Ovary (tissue), 9 donors: ENCODE data around the gene DIDO1. TPM values are rescaled to one million over a fixed set of nuclear protein-coding genes. Genes with fewer than 3 reads are reported as not detected.

ENCODE experiments used
- DNase-seq, 5 donors: peaks; one replicate each; pipeline ENCODE4 v3.0.0-alpha.2; 2019 to 2020
- H3K27ac ChIP-seq, 2 donors: fragments of 200-600 bp; one replicate each; pipeline versions ENCODE4 v1.5.1 to v1.8.0; 2019 to 2022
- H3K27me3 ChIP-seq: fragments of 200-600 bp; one replicate; pipeline ENCODE4 v1.8.0; 2022
- H3K36me3 ChIP-seq: fragments of 200-600 bp; sonication (generic); one replicate; pipeline ENCODE4 v1.5.1; 2019
- H3K4me1 ChIP-seq: one replicate; pipeline ENCODE4 v1.8.1; 2013; ENCODE audit warnings: mild to moderate bottlenecking, moderate library complexity; ENCODE audit not compliant: insufficient read depth
- H3K4me3 ChIP-seq: fragments of 200-600 bp; sonication (generic); one replicate; pipeline ENCODE4 v1.5.1; 2017
- H3K9me3 ChIP-seq, 2 donors: fragments of 200-600 bp in 1 of 2; sonication (generic) in 1 of 2; one replicate each; pipeline versions ENCODE4 v1.5.1 to v1.8.1; 2013 to 2019; ENCODE audit warnings: mild to moderate bottlenecking in 1 of 2, moderate library complexity in 1 of 2
- CTCF ChIP-seq, 3 donors: fragments of 450-650 bp in 2 of 3; fragments of 200-600 bp in 1 of 3; IDR thresholded peaks; one replicate each; pipeline versions ENCODE4 v1.5.1 to v1.8.0; 2016 to 2022; ENCODE audit warnings: antibody characterized with exemption in 3 of 3, mild to moderate bottlenecking in 1 of 3
- EP300 ChIP-seq: sonication (generic); formaldehyde crosslinking; IDR thresholded peaks from one replicate; pipeline ENCODE4 v1.6.1; 2017; ENCODE audit warnings: antibody characterized with exemption
- POLR2A ChIP-seq: fragments of 450-650 bp; IDR thresholded peaks from one replicate; pipeline ENCODE4 v1.6.1; 2017; ENCODE audit warnings: antibody characterized with exemption, mild to moderate bottlenecking, moderate library complexity
- WGBS, 3 donors: extraction: QIAGEN DNeasy Blood & Tissue Kit in 1 of 3; methylation state at CpG; one replicate each; pipeline versions ENCODE4 v1.1.5 to v1.1.7; 2013 to 2017; 5-methylcytosine and 5-hydroxymethylcytosine counted together
- intact Hi-C, 4 donors: fragments of 100-400 bp; cut with DNase I; formaldehyde crosslinking; loops; one replicate each; pipeline versions ENCODE4 v1.11.0 to v1.15.1; 2022 to 2023
- polyA plus RNA-seq, 2 donors: library from polyadenylated mRNA; stranded (reverse); fragments of 200-250 nt in 1 of 2; fragments of 350-450 nt in 1 of 2; fragmentation: Illumina TruSeq in 1 of 2; extraction: RNeasy Lipid Tissue Mini Kit (QIAGEN cat#74804) in 1 of 2; gene quantifications; one replicate each; pipeline ENCODE4 v1.2.3, GENCODE V29; 2013 to 2014
- total RNA-seq, 7 donors: library from RNA; depleted of rRNA in 2 of 7; stranded (reverse); fragments of >200 nt in 2 of 7; fragmentation: NEBNext Ultra II Directional in 3 of 7; extraction: Animal tissue kit (Norgen Biotek cat#: 25700) in 3 of 7; gene quantifications; one replicate each; pipeline versions ENCODE4 v1.1.0 to v1.2.4, GENCODE V29; 2016 to 2023
- donor health status: DM: no; HTN: no; CAD: no; lungs with moderate emphysema.
- donor health status: DM: no; HTN: no; CAD: no.
- donor health status: Bipolar disorder and iron deficiency.
- donor health status: DM: yes; HTN: yes; CAD: no.
- donor health status: DM: no; HTN: no; CAD: no.
- donor health status: DM: yes; HTN: yes; CAD: no.

DIDO1 gene
- total and polyA plus RNA-seq, 9 donors: 42.9 to 82.2 (median 56.2) TPM

- no peak overlapping the region for H3K27ac ChIP-seq
- no peaks in the 10 kb centered on the region for H3K27me3 ChIP-seq
- peaks cover 33% of the 10 kb centered on the region for H3K4me1 ChIP-seq
- no peak overlapping the region for H3K4me3 ChIP-seq
- 51 to 58% (median 53%) methylated on average over 3 of the region's 3 CpGs for WGBS, 3 donors
- intact Hi-C loops: no loop called here
- peak in 1 of 5 donors; percentile 5 for DNase-seq
- no peaks in the 10 kb centered on the region for H3K36me3 ChIP-seq
- TF ChIP-seq EP300: no peak
- TF ChIP-seq CTCF (IDR thresholded peaks at IDR 0.05): no peak
- no peak for TF ChIP-seq POLR2A
- no peaks in the 10 kb centered on the region for H3K9me3 ChIP-seq
Observed at GRCh38 chr20:62918147-62918546, 8.2 kb downstream of the DIDO1 start.

DNA sequence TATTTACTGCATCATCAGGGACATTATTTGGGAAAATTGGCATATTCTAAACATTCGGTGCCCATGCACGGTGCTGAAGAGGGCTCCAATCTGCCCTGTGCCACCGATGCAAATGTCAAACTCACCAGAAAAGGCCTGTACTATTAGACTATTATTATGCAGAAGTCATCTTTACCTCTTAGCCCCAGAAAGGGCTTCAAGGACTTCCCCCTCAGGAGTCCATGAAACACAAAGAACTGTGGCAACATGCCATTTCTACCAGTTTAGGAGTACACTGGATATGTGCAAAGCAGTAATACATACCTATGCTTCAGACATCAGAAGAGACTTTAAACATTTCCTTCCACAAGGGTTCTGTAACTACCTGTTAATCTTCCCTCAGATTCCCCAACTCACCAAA lies 8.6 kb downstream of the DIDO1 start:
- H3K27ac ChIP-seq: no peak overlapping the region
- intact Hi-C loops: no loop called here
- no peaks in the 10 kb centered on the region for H3K9me3 ChIP-seq
- TF ChIP-seq CTCF (IDR thresholded peaks at IDR 0.05) (no peak), POLR2A (no peak), EP300 (no peak)
- no peaks in the 10 kb centered on the region for H3K36me3 ChIP-seq
- no peaks in the 10 kb centered on the region for H3K27me3 ChIP-seq
- 67 to 77% (median 76%) methylated on average over 3 of the region's 3 CpGs for WGBS, 3 donors
- DNase-seq: no peak
- no peak overlapping the region for H3K4me3 ChIP-seq
- peaks cover 30% of the 10 kb centered on the region for H3K4me1 ChIP-seq

GRCh38 chr20:62916703-62917476 lies 9.4 kb downstream of the DIDO1 start:
- peak in 1 of 5 donors; percentile 8 for DNase-seq
- no peak for TF ChIP-seq POLR2A
- TF ChIP-seq EP300: no peak
- TF ChIP-seq CTCF (IDR thresholded peaks at IDR 0.05): no peak
- Histone ChIP-seq H3K4me1 (peaks cover 24% of the 10 kb centered on the region), H3K9me3 (no peaks in the 10 kb centered on the region), H3K36me3 (no peaks in the 10 kb centered on the region), H3K4me3 (no peak overlapping the region), H3K27me3 (no peaks in the 10 kb centered on the region), H3K27ac (no peak overlapping the region)
- WGBS, 3 donors: 75 to 80% (median 79%) methylated on average over 10 of the region's 10 CpGs
- intact Hi-C loops: no loop called here

DNA sequence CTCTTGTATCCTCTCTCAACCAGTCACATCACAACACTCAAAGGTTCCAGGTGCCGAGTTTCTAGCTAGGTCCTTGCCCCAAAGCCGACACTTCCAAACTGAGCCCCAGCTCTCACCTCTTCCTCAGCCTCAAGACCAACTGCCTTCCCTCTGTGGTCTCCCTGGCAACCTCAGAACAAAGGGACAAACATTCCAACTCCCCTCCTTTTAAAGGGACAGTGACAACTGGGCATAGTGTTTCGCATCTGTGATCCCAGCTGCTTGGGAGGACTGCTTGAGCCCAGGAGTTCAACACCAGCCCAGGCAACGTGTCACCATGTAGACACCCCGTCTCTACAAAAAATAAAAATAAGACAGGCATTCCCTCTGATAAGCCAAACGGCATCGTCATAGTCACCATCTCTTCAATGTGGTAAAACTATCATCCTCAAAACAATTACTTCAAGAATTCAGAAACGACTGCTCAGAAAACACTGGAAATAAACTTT lies 11.3 kb downstream of the DIDO1 start:
- intact Hi-C loops: no loop called here
- Histone ChIP-seq H3K27ac (no peak overlapping the region), H3K4me1 (peaks cover 18% of the 10 kb centered on the region), H3K36me3 (no peaks in the 10 kb centered on the region), H3K4me3 (no peak overlapping the region), H3K27me3 (no peaks in the 10 kb centered on the region), H3K9me3 (no peaks in the 10 kb centered on the region)
- 46 to 60% (median 54%) methylated on average over 8 of the region's 8 CpGs for WGBS, 3 donors
- peak in 1 of 5 donors; percentile 20 for DNase-seq
- TF ChIP-seq POLR2A: no peak
- no peak for TF ChIP-seq CTCF (IDR thresholded peaks at IDR 0.05)
- TF ChIP-seq EP300: no peak
